Loucy (cell line): ENCODE results near the gene SLC22A4.

ENCODE experiments used
- H2AFZ ChIP-seq: fragments of 200-600 bp; sonication (generic); 2 replicates; pipeline ENCODE4 v1.6.0; 2016; ENCODE audit warnings: antibody characterized with exemption, mild to moderate bottlenecking, low read length, moderate library complexity
- H3F3A ChIP-seq: fragments of 200-600 bp; 2 replicates; pipeline ENCODE4 v1.6.0; 2016; ENCODE audit warnings: antibody characterized with exemption, low read depth, mild to moderate bottlenecking
- H3K27me3 ChIP-seq: fragments of 200-600 bp; sonication (generic); 2 replicates; pipeline ENCODE4 v1.6.1; 2014; ENCODE audit warnings: low read length, mild to moderate bottlenecking; ENCODE audit not compliant: insufficient read depth, poor library complexity, severe bottlenecking
- H3K36me3 ChIP-seq: fragments of 200-600 bp; sonication (generic); 2 replicates; pipeline ENCODE4 v1.6.1; 2016; ENCODE audit warnings: low read length; ENCODE audit not compliant: insufficient read depth
- H3K4me1 ChIP-seq: fragments of 200-600 bp; sonication (generic); 2 replicates; pipeline ENCODE4 v1.5.1; 2014; ENCODE audit warnings: low read length, mild to moderate bottlenecking; ENCODE audit not compliant: insufficient read depth, poor library complexity, severe bottlenecking
- H3K4me2 ChIP-seq: fragments of 200-600 bp; sonication (generic); 2 replicates; pipeline ENCODE4 v1.6.0; 2014; ENCODE audit warnings: antibody characterized with exemption, low read length, low read depth, mild to moderate bottlenecking; ENCODE audit not compliant: poor library complexity, severe bottlenecking
- H3K4me3 ChIP-seq: fragments of 200-600 bp; sonication (generic); 2 replicates; pipeline ENCODE4 v1.5.1; 2014; ENCODE audit warnings: low read length, mild to moderate bottlenecking, mixed read lengths; ENCODE audit not compliant: poor library complexity, severe bottlenecking
- H3K79me2 ChIP-seq: fragments of 200-600 bp; sonication (generic); 2 replicates; pipeline ENCODE4 v1.6.1; 2014; ENCODE audit warnings: low read length; ENCODE audit not compliant: insufficient read depth
- H3K9ac ChIP-seq: fragments of 200-600 bp; sonication (generic); 2 replicates; pipeline ENCODE4 v1.6.0; 2014; ENCODE audit warnings: mild to moderate bottlenecking, low read depth, low read length, moderate library complexity; ENCODE audit not compliant: poor library complexity, severe bottlenecking
- H3K9me2 ChIP-seq: fragments of 200-600 bp; sonication (generic); replicated peaks from 2 replicates; pipeline ENCODE4 v1.6.1; 2016; ENCODE audit warnings: low read depth, low read length, mixed read lengths
- H3K9me3 ChIP-seq: fragments of 200-600 bp; sonication (generic); 2 replicates; pipeline ENCODE4 v1.6.1; 2014; ENCODE audit warnings: mild to moderate bottlenecking, antibody characterized with exemption, low read length, low read depth; ENCODE audit not compliant: insufficient read depth
- H4K20me1 ChIP-seq: fragments of 200-600 bp; sonication (generic); 2 replicates; pipeline ENCODE4 v1.6.0; 2014; ENCODE audit warnings: antibody characterized with exemption, low read length, mild to moderate bottlenecking; ENCODE audit not compliant: insufficient read depth, poor library complexity, severe bottlenecking
- CTCF ChIP-seq: fragments of 200-600 bp; sonication (generic); conservative IDR thresholded peaks from 2 replicates; pipeline ENCODE4 v1.5.1; 2014; ENCODE audit warnings: mild to moderate bottlenecking, antibody characterized with exemption, low read length
- EZH2phosphoT487 ChIP-seq: fragments of 200-600 bp; IDR thresholded peaks from 2 replicates; pipeline ENCODE4 v1.6.1; 2018; ENCODE audit warnings: antibody characterized with exemption, mild to moderate bottlenecking, moderate library complexity, borderline replicate concordance

The SLC22A4 gene

GRCh38 chr5:132259069-132259851, 34.9 kb upstream of the SLC22A4 start:
- Histone ChIP-seq H3K27me3 (no peaks in the 10 kb centered on the region), H3K9me2 (no peaks in the 10 kb centered on the region), H4K20me1 (no peaks in the 10 kb centered on the region), H3K4me3 (no peak overlapping the region), H2AFZ (no peak overlapping the region), H3F3A (no peaks in the 10 kb centered on the region), H3K36me3 (no peaks in the 10 kb centered on the region), H3K9me3 (no peaks in the 10 kb centered on the region), H3K4me1 (peaks cover 16% of the 10 kb centered on the region), H3K9ac (no peak overlapping the region), H3K79me2 (no peaks in the 10 kb centered on the region), H3K4me2 (no peak overlapping the region)
- TF ChIP-seq CTCF (no peak), EZH2phosphoT487 (no peak)

GRCh38 chr5:132260051-132260450, 34.1 kb upstream of the SLC22A4 start:
- no peak overlapping the region for H3K4me2 ChIP-seq
- no peak overlapping the region for H3K9ac ChIP-seq
- no peaks in the 10 kb centered on the region for H3K9me3 ChIP-seq
- no peaks in the 10 kb centered on the region for H4K20me1 ChIP-seq
- no peaks in the 10 kb centered on the region for H3K27me3 ChIP-seq
- peaks cover 17% of the 10 kb centered on the region for H3K4me1 ChIP-seq
- TF ChIP-seq EZH2phosphoT487 (no peak), CTCF (no peak)
- H3F3A ChIP-seq = no peaks in the 10 kb centered on the region
- no peak overlapping the region for H3K4me3 ChIP-seq
- H3K79me2 ChIP-seq = no peaks in the 10 kb centered on the region
- no peaks in the 10 kb centered on the region for H3K9me2 ChIP-seq
- H2AFZ ChIP-seq = no peak overlapping the region
- no peaks in the 10 kb centered on the region for H3K36me3 ChIP-seq

GRCh38 chr5:132260714-132261551, 33.3 kb upstream of the SLC22A4 start:
- Histone ChIP-seq H3K4me2 (no peak overlapping the region), H3K9ac (no peak overlapping the region), H3K9me2 (no peaks in the 10 kb centered on the region)

More at GRCh38 chr5:132260714-132261551, 33.3 kb upstream of the SLC22A4 start:
- peaks cover 17% of the 10 kb centered on the region for H3K4me1 ChIP-seq
- H3K4me3 ChIP-seq = no peak overlapping the region
- H3K9me3 ChIP-seq = no peaks in the 10 kb centered on the region
- no peaks in the 10 kb centered on the region for H3K79me2 ChIP-seq
- no peaks in the 10 kb centered on the region for H4K20me1 ChIP-seq
- no peaks in the 10 kb centered on the region for H3K36me3 ChIP-seq
- TF ChIP-seq CTCF (no peak), EZH2phosphoT487 (no peak)
- no peaks in the 10 kb centered on the region for H3F3A ChIP-seq
- no peak overlapping the region for H2AFZ ChIP-seq
- H3K27me3 ChIP-seq = no peaks in the 10 kb centered on the region
